Measurements from ENCODE around the gene TBC1D3B. TPM values are rescaled to one million over a fixed set of nuclear protein-coding genes. Genes with fewer than 3 reads are reported as not detected.

TBC1D3B gene
- polyA plus RNA-seq, 2 of the 4 experiments (the other 2 are of a cell fraction), result 1.5 to 5.6 TPM

GRCh38 chr17:36144981-36145729 lies 31.3 kb downstream of the TBC1D3B start:
- 26% methylated on average over 5 of the region's 5 CpGs for WGBS (ENCODE audit: missing lambda C conversion rate)
- peaks cover 4% of the 10 kb centered on the region; the same call in 1 of the 3 replicates for H3K9me3 ChIP-seq

DNA sequence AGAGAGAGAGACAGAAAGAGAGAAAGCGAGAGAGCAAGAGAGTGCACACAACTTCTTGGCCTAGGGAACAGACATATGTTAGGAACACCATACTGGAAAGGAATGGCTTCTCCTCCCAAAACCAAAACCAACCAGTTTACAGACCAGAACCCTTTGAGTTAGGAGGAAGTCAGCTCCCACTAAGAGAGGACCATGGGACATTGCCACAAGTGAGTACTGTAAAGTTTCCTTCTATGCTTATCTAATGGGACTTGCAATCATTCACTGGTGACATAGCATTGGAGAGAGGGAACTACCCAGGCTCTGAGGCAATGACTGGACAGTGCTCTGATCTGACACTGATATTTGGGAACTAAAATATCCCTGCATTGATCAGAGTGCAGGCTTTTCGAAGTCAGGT lies 32.4 kb downstream of the TBC1D3B start:
- WGBS (ENCODE audit: missing lambda C conversion rate), result 41% methylated on average over 2 of the region's 2 CpGs
- Histone ChIP-seq H3K4me1 (no peaks in the 10 kb centered on the region), H3K4me2 (no peak overlapping the region), H3K9me3 (peaks cover 4% of the 10 kb centered on the region; the same call in 1 of the 3 replicates), H3K27ac (no peak overlapping the region), H3K4me3 (no peak overlapping the region)
- FAIRE-seq (no peak), DNase-seq (ENCODE audit: low read depth in 1 of 2, low spot score in 1 of 2) (no peak), ATAC-seq (no peak)
- POLR2A ChIA-PET, result no interaction called here
- CTCF ChIA-PET, result interaction anchor here (0.6 to 1.3 kb wide), 3 partner anchors 71 to 175 kb away, joined by 3 to 4 read pairs (median 3); no protein-coding TSS in a partner anchor
- TF ChIP-seq EHF (CRISPR knock-in tag; IDR thresholded peaks at IDR 0.05) (no peak), POLR2A (IDR thresholded peaks at IDR 0.05; ENCODE audit: low read length) (no peak), ZNF302 (CRISPR knock-in tag; IDR thresholded peaks at IDR 0.05) (no peak), ESRRA (IDR thresholded peaks at IDR 0.05; ENCODE audit: borderline replicate concordance, low read length) (no peak), ZSCAN20 (CRISPR knock-in tag; IDR thresholded peaks at IDR 0.05) (no peak), SREBF2 (IDR thresholded peaks at IDR 0.05) (no peak), JUNB (IDR thresholded peaks at IDR 0.05) (no peak)
- TF ChIP-seq, protein P1, sequence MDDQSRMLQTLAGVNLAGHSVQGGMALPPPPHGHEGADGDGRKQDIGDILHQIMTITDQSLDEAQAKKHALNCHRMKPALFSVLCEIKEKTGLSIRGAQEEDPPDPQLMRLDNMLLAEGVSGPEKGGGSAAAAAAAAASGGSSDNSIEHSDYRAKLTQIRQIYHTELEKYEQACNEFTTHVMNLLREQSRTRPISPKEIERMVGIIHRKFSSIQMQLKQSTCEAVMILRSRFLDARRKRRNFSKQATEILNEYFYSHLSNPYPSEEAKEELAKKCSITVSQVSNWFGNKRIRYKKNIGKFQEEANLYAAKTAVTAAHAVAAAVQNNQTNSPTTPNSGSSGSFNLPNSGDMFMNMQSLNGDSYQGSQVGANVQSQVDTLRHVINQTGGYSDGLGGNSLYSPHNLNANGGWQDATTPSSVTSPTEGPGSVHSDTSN (IDR thresholded peaks at IDR 0.05), result no peak
- TF ChIP-seq, protein P2, sequence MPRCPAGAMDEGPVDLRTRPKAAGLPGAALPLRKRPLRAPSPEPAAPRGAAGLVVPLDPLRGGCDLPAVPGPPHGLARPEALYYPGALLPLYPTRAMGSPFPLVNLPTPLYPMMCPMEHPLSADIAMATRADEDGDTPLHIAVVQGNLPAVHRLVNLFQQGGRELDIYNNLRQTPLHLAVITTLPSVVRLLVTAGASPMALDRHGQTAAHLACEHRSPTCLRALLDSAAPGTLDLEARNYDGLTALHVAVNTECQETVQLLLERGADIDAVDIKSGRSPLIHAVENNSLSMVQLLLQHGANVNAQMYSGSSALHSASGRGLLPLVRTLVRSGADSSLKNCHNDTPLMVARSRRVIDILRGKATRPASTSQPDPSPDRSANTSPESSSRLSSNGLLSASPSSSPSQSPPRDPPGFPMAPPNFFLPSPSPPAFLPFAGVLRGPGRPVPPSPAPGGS (IDR thresholded peaks at IDR 0.05), result no peak
- TF ChIP-seq, protein P3, sequence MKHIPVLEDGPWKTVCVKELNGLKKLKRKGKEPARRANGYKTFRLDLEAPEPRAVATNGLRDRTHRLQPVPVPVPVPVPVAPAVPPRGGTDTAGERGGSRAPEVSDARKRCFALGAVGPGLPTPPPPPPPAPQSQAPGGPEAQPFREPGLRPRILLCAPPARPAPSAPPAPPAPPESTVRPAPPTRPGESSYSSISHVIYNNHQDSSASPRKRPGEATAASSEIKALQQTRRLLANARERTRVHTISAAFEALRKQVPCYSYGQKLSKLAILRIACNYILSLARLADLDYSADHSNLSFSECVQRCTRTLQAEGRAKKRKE (CRISPR knock-in tag; IDR thresholded peaks at IDR 0.05; ENCODE audit: low read depth), result no peak

More at GRCh38 chr17:36144981-36145729, 31.3 kb downstream of the TBC1D3B start:
- Histone ChIP-seq H3K27ac (no peak overlapping the region), H3K4me1 (no peaks in the 10 kb centered on the region), H3K4me2 (no peak overlapping the region), H3K4me3 (no peak overlapping the region)
- TF ChIP-seq CBX2 (IDR thresholded peaks at IDR 0.05; ENCODE audit: borderline replicate concordance, low read depth), result no peak
- no peak for TF ChIP-seq ZNF302 (CRISPR knock-in tag; IDR thresholded peaks at IDR 0.05)
- TF ChIP-seq KDM1A (IDR thresholded peaks at IDR 0.05; ENCODE audit: low read depth), result no peak
- no peak for TF ChIP-seq TFCP2L1 (CRISPR knock-in tag; IDR thresholded peaks at IDR 0.05)
- no peak for TF ChIP-seq JUNB (IDR thresholded peaks at IDR 0.05)
- TF ChIP-seq HOXB13 (CRISPR knock-in tag; IDR thresholded peaks at IDR 0.05; ENCODE audit: low read depth), result no peak
- no peak for TF ChIP-seq HEYL (CRISPR knock-in tag; IDR thresholded peaks at IDR 0.05)
- DNase-seq (ENCODE audit: low read depth in 1 of 2, low spot score in 1 of 2), result no peak
- ChIA-PET POLR2A (no interaction called here), CTCF (interaction anchor here (1.0 to 8.0 kb wide), 6 partner anchors 21 to 338 kb away, joined by 3 to 271 read pairs (median 4); no protein-coding TSS in a partner anchor)
- no peak for FAIRE-seq
- ATAC-seq, result no peak

GRCh38 chr17:36142806-36143205 lies 33.6 kb downstream of the TBC1D3B start:
- ChIA-PET POLR2A (no interaction called here), CTCF (interaction anchor here (1.1 kb wide), 2 partner anchors 167 to 195 kb away, joined by 3 to 4 read pairs; no protein-coding TSS in a partner anchor)
- H3K9me3 ChIP-seq, result peaks cover 4% of the 10 kb centered on the region; the same call in 1 of the 3 replicates
- no peak overlapping the region for H3K27ac ChIP-seq
- 71% methylated on average over 8 of the region's 8 CpGs for WGBS (ENCODE audit: missing lambda C conversion rate)
- H3K4me3 ChIP-seq, result no peak overlapping the region
- H3K4me2 ChIP-seq, result no peak overlapping the region
- DNase-seq (ENCODE audit: low read depth in 1 of 2, low spot score in 1 of 2) (no peak), ATAC-seq (no peak), FAIRE-seq (no peak)
- TF ChIP-seq, protein P4, sequence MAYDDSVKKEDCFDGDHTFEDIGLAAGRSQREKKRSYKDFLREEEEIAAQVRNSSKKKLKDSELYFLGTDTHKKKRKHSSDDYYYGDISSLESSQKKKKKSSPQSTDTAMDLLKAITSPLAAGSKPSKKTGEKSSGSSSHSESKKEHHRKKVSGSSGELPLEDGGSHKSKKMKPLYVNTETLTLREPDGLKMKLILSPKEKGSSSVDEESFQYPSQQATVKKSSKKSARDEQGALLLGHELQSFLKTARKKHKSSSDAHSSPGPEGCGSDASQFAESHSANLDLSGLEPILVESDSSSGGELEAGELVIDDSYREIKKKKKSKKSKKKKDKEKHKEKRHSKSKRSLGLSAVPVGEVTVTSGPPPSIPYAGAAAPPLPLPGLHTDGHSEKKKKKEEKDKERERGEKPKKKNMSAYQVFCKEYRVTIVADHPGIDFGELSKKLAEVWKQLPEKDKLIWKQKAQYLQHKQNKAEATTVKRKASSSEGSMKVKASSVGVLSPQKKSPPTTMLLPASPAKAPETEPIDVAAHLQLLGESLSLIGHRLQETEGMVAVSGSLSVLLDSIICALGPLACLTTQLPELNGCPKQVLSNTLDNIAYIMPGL (CRISPR knock-in tag; IDR thresholded peaks at IDR 0.05; ENCODE audit: borderline replicate concordance), result no peak
- no peak for TF ChIP-seq MAFK (IDR thresholded peaks at IDR 0.05; ENCODE audit: partially characterized antibody)
- TF ChIP-seq KDM1A (IDR thresholded peaks at IDR 0.05; ENCODE audit: low read depth), result no peak
- TF ChIP-seq GATA3 (IDR thresholded peaks at IDR 0.05; ENCODE audit: borderline replicate concordance), result no peak
- TF ChIP-seq HEYL (CRISPR knock-in tag; IDR thresholded peaks at IDR 0.05), result no peak
- no peak for TF ChIP-seq ZFP36 (IDR thresholded peaks at IDR 0.05; ENCODE audit: borderline replicate concordance, partially characterized antibody)
- no peak for TF ChIP-seq NR3C1 (IDR thresholded peaks at IDR 0.05)
- TF ChIP-seq, protein P5, sequence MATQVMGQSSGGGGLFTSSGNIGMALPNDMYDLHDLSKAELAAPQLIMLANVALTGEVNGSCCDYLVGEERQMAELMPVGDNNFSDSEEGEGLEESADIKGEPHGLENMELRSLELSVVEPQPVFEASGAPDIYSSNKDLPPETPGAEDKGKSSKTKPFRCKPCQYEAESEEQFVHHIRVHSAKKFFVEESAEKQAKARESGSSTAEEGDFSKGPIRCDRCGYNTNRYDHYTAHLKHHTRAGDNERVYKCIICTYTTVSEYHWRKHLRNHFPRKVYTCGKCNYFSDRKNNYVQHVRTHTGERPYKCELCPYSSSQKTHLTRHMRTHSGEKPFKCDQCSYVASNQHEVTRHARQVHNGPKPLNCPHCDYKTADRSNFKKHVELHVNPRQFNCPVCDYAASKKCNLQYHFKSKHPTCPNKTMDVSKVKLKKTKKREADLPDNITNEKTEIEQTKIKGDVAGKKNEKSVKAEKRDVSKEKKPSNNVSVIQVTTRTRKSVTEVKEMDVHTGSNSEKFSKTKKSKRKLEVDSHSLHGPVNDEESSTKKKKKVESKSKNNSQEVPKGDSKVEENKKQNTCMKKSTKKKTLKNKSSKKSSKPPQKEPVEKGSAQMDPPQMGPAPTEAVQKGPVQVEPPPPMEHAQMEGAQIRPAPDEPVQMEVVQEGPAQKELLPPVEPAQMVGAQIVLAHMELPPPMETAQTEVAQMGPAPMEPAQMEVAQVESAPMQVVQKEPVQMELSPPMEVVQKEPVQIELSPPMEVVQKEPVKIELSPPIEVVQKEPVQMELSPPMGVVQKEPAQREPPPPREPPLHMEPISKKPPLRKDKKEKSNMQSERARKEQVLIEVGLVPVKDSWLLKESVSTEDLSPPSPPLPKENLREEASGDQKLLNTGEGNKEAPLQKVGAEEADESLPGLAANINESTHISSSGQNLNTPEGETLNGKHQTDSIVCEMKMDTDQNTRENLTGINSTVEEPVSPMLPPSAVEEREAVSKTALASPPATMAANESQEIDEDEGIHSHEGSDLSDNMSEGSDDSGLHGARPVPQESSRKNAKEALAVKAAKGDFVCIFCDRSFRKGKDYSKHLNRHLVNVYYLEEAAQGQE (IDR thresholded peaks at IDR 0.05), result no peak
- TF ChIP-seq HOXB13 (CRISPR knock-in tag; IDR thresholded peaks at IDR 0.05; ENCODE audit: low read depth), result no peak
- no peak for TF ChIP-seq ESRRA (IDR thresholded peaks at IDR 0.05; ENCODE audit: borderline replicate concordance, low read length)
- no peak for TF ChIP-seq BHLHE40 (IDR thresholded peaks at IDR 0.05; ENCODE audit: low read depth, low read length)
- H3K4me1 ChIP-seq, result no peaks in the 10 kb centered on the region

Data from A549 (cell line).